Mesothelial cell of epicardium (in vitro differentiated cells): ENCODE measurements around the gene RPUSD2. TPM values are rescaled to one million over a fixed set of nuclear protein-coding genes. Genes with fewer than 3 reads are reported as not detected.

Source experiments
- DNase-seq, 2 experiments: peaks; one replicate each; pipeline ENCODE4 v3.0.0; 2021; ENCODE audit warnings: low spot score in 2 of 2; ENCODE audit not compliant: unreplicated experiment in 2 of 2
- H3K27ac Mint-ChIP-seq: 2 replicates; pipeline ENCODE4 v1.8.0; 2021; ENCODE audit warnings: mixed read lengths
- H3K27me3 Mint-ChIP-seq: 2 replicates; pipeline ENCODE4 v1.8.0; 2021; ENCODE audit warnings: low read depth, mixed read lengths
- H3K36me3 Mint-ChIP-seq: 2 replicates; pipeline ENCODE4 v1.8.0; 2021; ENCODE audit warnings: mixed read lengths
- H3K4me1 Mint-ChIP-seq: 2 replicates; pipeline ENCODE4 v1.8.0; 2021; ENCODE audit warnings: mixed read lengths
- H3K4me3 Mint-ChIP-seq: 2 replicates; pipeline ENCODE4 v1.8.0; 2021; ENCODE audit warnings: mild to moderate bottlenecking, moderate library complexity, mixed read lengths
- H3K9me3 Mint-ChIP-seq: 2 replicates; pipeline ENCODE4 v1.8.0; 2021; ENCODE audit warnings: mixed read lengths
- CTCF ChIP-seq: fragments of 200-600 bp; sonication (generic); IDR thresholded peaks from one replicate; pipeline ENCODE4 v1.5.0; 2021; ENCODE audit warnings: antibody characterized with exemption; ENCODE audit not compliant: unreplicated experiment
- total RNA-seq: library from RNA; stranded (reverse); gene quantifications from 3 replicates; pipeline ENCODE4 v1.2.1, GENCODE V29; 2021

Gene RPUSD2
- total RNA-seq, 1 donor from 2014 or later = 13.0 TPM

GRCh38 chr15:40534371-40534770 is 34.7 kb upstream of the RPUSD2 start:
- DNase-seq = no peak
- H3K4me1 Mint-ChIP-seq = peaks cover 20% of the 10 kb centered on the region
- H3K9me3 Mint-ChIP-seq = no peaks in the 10 kb centered on the region
- no peak for TF ChIP-seq CTCF
- H3K27ac Mint-ChIP-seq = no peak overlapping the region
- no peaks in the 10 kb centered on the region for H3K27me3 Mint-ChIP-seq
- peaks cover 2% of the 10 kb centered on the region for H3K36me3 Mint-ChIP-seq
- H3K4me3 Mint-ChIP-seq = no peak overlapping the region

- no peak overlapping the region for H3K4me3 Mint-ChIP-seq
- H3K9me3 Mint-ChIP-seq = no peaks in the 10 kb centered on the region
Measured at GRCh38 chr15:40536501-40536900, 32.6 kb upstream of the RPUSD2 start.

GRCh38 chr15:40538976-40539375 is 30.1 kb upstream of the RPUSD2 start:
- Mint-ChIP-seq H3K4me3 (no peak overlapping the region), H3K27me3 (no peaks in the 10 kb centered on the region), H3K27ac (no peak overlapping the region), H3K36me3 (no peaks in the 10 kb centered on the region), H3K9me3 (no peaks in the 10 kb centered on the region), H3K4me1 (peaks cover 20% of the 10 kb centered on the region)
- TF ChIP-seq CTCF = no peak
- DNase-seq = no peak

More at GRCh38 chr15:40536501-40536900, 32.6 kb upstream of the RPUSD2 start:
- Mint-ChIP-seq H3K4me1 (peaks cover 20% of the 10 kb centered on the region), H3K27ac (peak overlapping the region; percentile 40), H3K27me3 (no peaks in the 10 kb centered on the region), H3K36me3 (no peaks in the 10 kb centered on the region)
- no peak for DNase-seq
- TF ChIP-seq CTCF = no peak

- DNase-seq = no peak
- Mint-ChIP-seq H3K4me1 (no peaks in the 10 kb centered on the region), H3K9me3 (no peaks in the 10 kb centered on the region), H3K27me3 (no peaks in the 10 kb centered on the region), H3K36me3 (peaks cover 1% of the 10 kb centered on the region), H3K4me3 (no peak overlapping the region), H3K27ac (no peak overlapping the region)
- no peak for TF ChIP-seq CTCF
Measured at GRCh38 chr15:40543082-40543481, 26.0 kb upstream of the RPUSD2 start.

GRCh38 chr15:40543631-40544294 is 25.3 kb upstream of the RPUSD2 start:
- no peaks in the 10 kb centered on the region for H3K4me1 Mint-ChIP-seq
- no peak overlapping the region for H3K27ac Mint-ChIP-seq
- TF ChIP-seq CTCF = no peak
- H3K4me3 Mint-ChIP-seq = no peak overlapping the region
- DNase-seq = no peak
- H3K36me3 Mint-ChIP-seq = peaks cover 1% of the 10 kb centered on the region
- H3K9me3 Mint-ChIP-seq = no peaks in the 10 kb centered on the region
- H3K27me3 Mint-ChIP-seq = no peaks in the 10 kb centered on the region

- Mint-ChIP-seq H3K4me1 (no peaks in the 10 kb centered on the region), H3K9me3 (no peaks in the 10 kb centered on the region), H3K27ac (no peak overlapping the region), H3K36me3 (peaks cover 1% of the 10 kb centered on the region), H3K27me3 (no peaks in the 10 kb centered on the region), H3K4me3 (no peak overlapping the region)
- TF ChIP-seq CTCF = no peak
- no peak for DNase-seq
Measured at GRCh38 chr15:40545457-40545856, 23.6 kb upstream of the RPUSD2 start.
